HTERT RPE-1 (cell line): ENCODE data around the gene NHLRC3.
"Not testable (repeated sequence)": the region's sequence is repeated elsewhere in the genome, so short reads cannot be mapped to it uniquely, and the experiment has no call there.

ENCODE experiments used
- in situ Hi-C: fragments of 300-500 bp; cut with MboI; formaldehyde crosslinking; loops from 4 replicates; pipeline ENCODE4 v1.14.3; 2020; ENCODE audit warnings: low sequenced_read_pairs

The NHLRC3 gene

GRCh38 chr13:39040206-39040605, 1.9 kb downstream of the NHLRC3 start:
- in situ Hi-C loops = no loop called here

GRCh38 chr13:39044536-39044935, 6.3 kb downstream of the NHLRC3 start:
- in situ Hi-C loops = no loop called here

- in situ Hi-C loops = no loop called here
These were observed 9.3 kb downstream of the NHLRC3 start for GRCh38 chr13:39047560-39047959.

- in situ Hi-C loops = no loop called here
These were observed 10.6 kb downstream of the NHLRC3 start for GRCh38 chr13:39048806-39049205.

- in situ Hi-C loops = no loop called here
These were observed 11.0 kb downstream of the NHLRC3 start for GRCh38 chr13:39049274-39049673.

DNA sequence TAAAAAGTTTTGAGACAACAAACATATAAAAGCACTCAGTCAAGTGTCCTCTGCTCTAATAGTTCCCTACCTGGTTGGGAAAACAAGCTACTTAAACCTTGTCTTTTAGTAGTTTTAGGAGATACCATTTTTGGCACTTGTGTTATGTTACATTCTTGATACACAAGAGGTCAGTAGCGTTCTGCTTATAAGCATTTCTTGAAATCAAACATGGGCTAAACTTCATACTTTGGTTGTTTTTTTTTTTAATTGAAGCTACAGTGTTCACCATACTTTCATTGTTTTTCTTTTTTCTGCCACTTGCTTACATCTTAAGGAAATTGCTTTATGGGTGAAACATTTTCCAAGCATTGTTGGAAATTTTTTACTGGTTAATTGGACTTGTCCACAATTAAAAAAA, 12.9 kb downstream of the NHLRC3 start:
- in situ Hi-C loops = no loop called here

DNA sequence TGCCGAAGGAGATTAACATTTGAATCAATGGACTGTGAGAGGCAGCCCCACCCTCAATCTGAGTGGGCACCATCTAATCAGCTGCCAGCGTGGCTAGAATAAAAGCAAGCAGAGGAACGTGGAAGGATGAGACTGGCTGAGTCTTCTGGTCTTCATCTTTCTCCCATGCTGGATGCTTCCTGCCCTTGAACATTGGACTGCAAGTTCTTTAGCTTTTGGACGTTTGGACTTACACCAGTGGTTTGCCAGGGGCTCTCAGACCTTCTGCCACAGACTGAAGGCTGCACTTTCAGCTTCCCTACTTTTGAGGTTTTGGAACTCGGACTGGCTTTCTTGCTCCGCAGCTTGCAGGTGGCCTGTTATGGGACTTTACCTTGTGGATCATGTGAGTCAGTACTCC, 14.7 kb downstream of the NHLRC3 start:
- in situ Hi-C loops = no loop called here

DNA sequence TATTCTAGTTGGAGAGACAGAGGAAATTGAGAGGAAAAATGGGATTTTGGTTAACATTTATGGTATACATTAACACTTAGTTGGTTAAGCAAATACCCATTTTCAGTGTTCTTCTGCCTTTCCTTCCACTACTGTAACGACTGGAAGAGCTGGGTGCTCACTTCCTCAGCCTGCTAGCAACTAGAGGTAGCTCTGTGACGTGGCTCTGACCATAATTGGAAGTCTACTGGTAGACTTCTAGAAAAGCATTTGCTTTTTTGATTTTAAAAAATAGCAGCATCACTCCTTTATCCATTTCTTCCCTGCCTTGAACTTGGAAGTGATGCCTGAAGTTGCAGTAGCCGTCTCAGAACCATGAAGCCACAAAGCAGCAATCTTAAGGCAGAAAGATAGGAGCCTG, 15.9 kb downstream of the NHLRC3 start:
- in situ Hi-C loops = no loop called here

- in situ Hi-C loops = no loop called here
These were observed 17.8 kb downstream of the NHLRC3 start for GRCh38 chr13:39056018-39056417.

- in situ Hi-C loops = no loop called here
These were observed 19.8 kb downstream of the NHLRC3 start for GRCh38 chr13:39058040-39058439.

GRCh38 chr13:39062004-39062403, 23.7 kb downstream of the NHLRC3 start:
- in situ Hi-C loops = no loop called here

GRCh38 chr13:39072842-39073241, 34.6 kb downstream of the NHLRC3 start:
- in situ Hi-C loops = no loop called here

- in situ Hi-C loops = no loop called here
These were observed 35.7 kb downstream of the NHLRC3 start for GRCh38 chr13:39073983-39074382.

DNA sequence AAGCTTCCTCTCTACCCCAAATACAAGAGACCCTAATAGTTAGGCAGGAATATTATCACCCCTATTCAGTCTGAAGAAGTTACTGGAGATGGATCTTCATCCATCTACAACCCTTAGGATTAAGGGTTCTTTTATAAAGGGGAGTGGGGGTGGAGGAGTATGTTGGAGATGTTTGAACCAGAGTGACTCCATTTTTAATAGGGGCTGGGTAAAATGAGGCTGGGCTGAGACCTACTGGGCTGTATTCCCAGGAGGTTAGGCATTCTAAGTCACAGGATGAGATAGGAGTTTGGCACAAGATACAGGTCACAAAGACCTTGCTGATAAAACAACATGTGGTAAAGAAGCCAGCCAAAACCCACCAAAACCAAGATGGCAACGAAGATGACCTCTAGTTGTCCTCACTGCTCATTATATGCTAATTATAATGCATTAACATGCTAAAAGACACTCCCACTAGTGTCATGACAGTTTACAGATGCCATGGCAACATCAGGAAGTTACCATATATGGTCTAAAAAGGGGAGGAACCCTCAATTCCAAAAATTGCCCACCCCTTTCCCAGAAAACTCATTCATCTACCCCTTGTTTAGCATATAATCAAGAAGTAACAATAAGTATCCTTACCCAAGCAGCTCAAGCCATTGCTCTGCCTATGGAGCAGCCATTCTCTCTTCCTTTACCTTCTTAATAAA, 48.1 kb downstream of the NHLRC3 start:
- in situ Hi-C loops = not testable (repeated sequence)

DNA sequence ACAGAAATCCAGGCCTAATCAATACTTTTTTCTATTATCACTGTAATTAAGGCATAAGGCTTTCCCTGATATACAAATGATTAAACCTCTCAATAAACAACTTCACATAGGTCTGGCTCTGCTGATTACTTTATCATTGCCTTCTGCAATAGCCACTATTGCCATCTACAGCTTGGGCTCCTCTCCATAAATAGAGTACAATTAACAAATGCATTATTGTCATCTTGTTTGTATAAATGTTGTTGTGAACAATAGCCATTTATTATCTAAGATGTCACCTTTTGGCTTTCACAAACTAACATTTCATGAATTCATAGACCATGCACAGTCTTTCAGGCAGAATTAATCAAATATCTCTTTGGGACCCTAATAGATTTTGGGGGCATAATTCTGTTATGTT, 53.3 kb downstream of the NHLRC3 start:
- in situ Hi-C loops = no loop called here

DNA sequence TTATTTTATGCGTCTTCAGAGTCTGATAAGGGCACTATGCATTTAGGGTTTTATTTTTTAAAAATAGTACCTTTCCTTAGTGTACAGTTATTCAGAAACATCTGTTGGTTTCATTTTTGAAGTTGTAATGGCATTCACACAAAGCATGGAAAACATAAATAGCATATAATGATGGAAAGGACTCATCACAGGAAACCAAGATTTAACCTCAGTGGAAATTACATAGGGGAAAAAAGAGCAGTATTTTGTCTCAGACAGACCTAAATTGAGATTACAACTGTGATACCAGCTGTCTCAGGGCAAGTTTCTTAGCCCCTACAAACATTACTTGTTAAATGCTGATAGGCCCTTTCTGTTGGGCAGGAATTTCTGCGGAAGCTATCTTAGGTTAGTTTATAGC, 57.2 kb downstream of the NHLRC3 start:
- in situ Hi-C loops = no loop called here

- in situ Hi-C loops = no loop called here
These were observed 61.0 kb downstream of the NHLRC3 start for GRCh38 chr13:39099231-39099630.
